GM12864 (cell line): ENCODE measurements around the gene CD101.

Experiments
- DNase-seq: peaks from one replicate; pipeline ENCODE4 v3.0.0-alpha.2; 2011; ENCODE audit warnings: low read depth
- H3K4me3 ChIP-seq: 2 replicates; pipeline ENCODE4 v1.5.1; 2011; ENCODE audit warnings: mild to moderate bottlenecking, low read depth, low read length, control low read depth
- TF ChIP-seq, protein P1 (sequence below): IDR thresholded peaks from 2 replicates; pipeline ENCODE4 v1.5.1; 2011; ENCODE audit warnings: low read depth, mild to moderate bottlenecking, moderate library complexity, low read length, control low read depth, inconsistent platforms; ENCODE audit errors: missing control alignments

Gene CD101

DNA sequence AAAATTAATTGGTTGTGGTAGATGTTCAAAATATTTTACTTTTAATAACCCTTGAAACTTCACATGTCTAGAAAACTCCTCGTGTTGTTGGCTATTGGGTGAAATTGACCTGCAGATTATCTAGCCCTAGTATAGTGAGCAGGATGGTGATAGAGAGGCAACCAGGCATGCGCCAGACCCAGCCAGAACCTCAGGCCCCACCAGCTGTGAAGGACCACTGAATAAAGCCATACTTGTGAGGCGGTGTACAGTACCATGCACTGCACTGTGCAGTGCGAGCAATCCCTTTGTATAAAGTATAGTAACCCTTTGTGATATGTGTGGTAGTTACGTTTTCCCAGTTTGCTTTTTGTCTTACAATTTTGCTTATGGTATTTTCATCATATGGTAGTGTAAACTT, 67.0 kb downstream of the CD101 start:
- no peak for DNase-seq
- H3K4me3 ChIP-seq, result no peak overlapping the region
- TF ChIP-seq, protein P1, sequence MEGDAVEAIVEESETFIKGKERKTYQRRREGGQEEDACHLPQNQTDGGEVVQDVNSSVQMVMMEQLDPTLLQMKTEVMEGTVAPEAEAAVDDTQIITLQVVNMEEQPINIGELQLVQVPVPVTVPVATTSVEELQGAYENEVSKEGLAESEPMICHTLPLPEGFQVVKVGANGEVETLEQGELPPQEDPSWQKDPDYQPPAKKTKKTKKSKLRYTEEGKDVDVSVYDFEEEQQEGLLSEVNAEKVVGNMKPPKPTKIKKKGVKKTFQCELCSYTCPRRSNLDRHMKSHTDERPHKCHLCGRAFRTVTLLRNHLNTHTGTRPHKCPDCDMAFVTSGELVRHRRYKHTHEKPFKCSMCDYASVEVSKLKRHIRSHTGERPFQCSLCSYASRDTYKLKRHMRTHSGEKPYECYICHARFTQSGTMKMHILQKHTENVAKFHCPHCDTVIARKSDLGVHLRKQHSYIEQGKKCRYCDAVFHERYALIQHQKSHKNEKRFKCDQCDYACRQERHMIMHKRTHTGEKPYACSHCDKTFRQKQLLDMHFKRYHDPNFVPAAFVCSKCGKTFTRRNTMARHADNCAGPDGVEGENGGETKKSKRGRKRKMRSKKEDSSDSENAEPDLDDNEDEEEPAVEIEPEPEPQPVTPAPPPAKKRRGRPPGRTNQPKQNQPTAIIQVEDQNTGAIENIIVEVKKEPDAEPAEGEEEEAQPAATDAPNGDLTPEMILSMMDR, result no peak

DNA sequence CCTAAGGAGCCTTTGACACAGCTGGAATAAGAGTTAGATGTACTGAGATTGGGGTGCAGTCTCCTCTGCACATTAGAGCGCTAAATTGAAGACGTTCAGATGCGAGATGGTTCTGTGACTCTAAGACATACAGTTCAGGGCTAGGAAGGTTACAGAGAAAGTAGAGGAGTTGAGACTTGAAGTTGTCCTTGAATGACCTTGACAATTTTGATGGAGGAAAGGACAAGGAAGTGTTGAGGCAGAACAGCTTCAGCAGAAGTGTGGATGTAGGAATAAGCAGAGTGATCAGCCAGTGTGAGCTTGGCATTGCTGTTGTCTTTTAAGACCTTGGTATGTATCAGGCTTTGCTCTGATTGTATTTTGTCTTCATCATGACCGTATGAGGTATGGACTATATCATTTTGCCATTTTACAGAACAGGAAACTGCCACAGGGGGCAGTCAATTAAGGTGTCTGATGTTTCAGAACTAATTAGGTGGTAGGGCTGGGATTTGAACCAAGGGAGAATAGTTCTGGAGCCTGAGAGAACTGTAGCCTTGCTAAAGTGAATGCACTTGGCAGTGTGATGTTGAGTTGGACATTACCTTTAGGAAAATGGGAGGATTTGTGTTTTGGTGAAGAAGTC, 67.8 kb downstream of the CD101 start:
- TF ChIP-seq, protein P1, result no peak
- no peak overlapping the region for H3K4me3 ChIP-seq
- no peak for DNase-seq

DNA sequence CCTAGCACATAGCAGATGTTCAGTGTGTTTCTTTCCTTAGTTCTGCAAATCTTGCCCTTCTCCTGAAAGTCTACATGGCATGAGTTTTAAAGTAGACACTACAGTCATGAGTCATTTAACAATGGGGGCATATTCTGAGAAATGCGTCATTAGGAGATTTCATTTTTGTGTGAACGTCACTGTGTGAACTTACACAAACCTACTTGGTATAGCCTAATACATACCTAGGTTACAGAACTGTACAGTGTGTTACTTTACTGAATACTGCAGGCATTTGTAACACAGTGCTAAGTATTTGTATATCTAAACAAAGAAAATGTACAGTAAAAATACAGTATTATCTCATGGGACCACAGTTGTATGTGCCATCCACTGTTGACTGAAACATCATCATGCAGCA, 68.6 kb downstream of the CD101 start:
- no peak for DNase-seq
- TF ChIP-seq, protein P1, result no peak
- H3K4me3 ChIP-seq, result no peak overlapping the region

DNA sequence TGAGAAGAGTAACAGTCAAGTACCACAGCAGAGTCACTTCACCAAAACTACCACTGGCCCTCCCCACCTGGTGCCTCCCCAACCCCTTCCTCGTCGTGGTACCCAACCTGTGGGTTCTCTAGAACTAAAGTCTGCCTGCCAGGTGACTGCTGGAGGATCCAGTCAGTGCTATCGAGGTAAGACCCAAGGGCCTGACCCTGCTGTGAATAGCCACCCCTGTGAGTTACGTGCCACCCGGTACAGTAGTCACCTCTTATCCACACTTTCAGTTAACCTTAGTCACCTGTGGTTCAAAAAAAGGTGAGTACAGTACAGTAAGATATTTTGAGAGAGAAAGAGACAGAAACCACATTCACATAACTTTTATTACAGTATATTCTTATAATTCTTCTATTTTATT, 75.1 kb downstream of the CD101 start:
- no peak overlapping the region for H3K4me3 ChIP-seq
- no peak for DNase-seq
- TF ChIP-seq, protein P1, result no peak

DNA sequence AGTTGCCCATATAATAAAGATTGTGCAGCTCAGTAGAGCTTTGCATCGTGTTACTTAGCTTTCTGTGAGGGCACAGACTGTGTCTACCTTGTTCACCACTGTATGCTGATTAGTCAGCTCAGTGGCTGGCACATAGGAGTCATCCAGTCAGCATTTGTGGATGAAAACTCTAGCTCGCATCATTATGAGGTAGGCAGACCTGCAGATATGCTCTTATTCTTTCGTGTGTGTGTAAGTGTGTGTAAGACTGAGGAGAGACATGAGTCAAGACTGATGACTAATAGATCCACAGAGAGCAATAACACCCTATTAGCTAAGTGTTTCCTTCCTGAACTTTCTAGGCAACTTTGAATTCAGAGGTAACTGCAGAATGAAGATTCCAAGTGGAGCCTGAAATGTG, 75.7 kb downstream of the CD101 start:
- no peak for DNase-seq
- no peak overlapping the region for H3K4me3 ChIP-seq
- TF ChIP-seq, protein P1, result no peak

DNA sequence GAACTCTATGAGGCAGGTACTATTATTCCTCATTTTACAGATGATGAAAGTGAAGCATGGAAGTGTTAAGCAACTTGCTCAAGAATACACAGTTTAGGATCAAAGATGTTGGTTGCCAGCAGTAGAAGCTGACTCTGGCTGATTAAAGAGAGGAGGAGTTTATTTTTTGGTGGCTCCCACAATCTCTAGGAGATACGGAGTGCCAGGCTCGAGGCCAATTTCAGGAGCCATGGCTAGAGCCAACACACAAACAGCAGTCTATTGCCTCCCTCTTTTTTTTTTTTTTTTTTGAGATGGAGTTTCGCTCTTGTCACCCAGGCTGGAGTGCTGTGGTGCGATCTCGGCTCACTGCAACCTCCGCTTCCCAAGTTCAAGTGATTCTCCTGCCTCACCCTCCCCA, 78.2 kb downstream of the CD101 start:
- DNase-seq, result no peak
- no peak overlapping the region for H3K4me3 ChIP-seq
- TF ChIP-seq, protein P1, result no peak

DNA sequence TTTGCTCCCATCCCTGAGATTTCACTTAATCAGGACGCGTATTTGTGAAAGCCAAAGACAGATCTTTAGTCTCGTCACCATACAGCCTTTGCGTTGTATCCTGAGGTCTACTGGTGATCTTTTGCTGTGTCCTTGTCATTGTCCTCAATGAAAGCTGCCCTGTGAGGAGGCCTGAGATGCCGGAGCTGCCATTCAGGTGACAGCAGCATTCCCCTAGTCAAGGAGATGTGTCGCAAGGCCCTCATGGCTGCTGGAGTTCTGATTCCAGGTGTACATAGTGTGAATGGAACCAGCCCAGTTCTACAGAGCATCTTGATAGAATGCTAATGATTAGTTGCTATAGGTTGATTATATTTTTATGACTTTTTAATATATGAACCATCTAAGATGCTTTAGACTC, 82.7 kb downstream of the CD101 start:
- DNase-seq, result no peak
- no peak overlapping the region for H3K4me3 ChIP-seq
- TF ChIP-seq, protein P1, result no peak
